22Rv1 (cell line): Measurements from ENCODE around the gene HS6ST1.

Experiments
- ZFX ChIP-seq: fragments of 450-650 bp; IDR thresholded peaks from 2 replicates; pipeline ENCODE4 v1.6.1; 2017; ENCODE audit warnings: antibody characterized with exemption, borderline replicate concordance
- TF ChIP-seq, protein P1 (sequence below): fragments of 450-650 bp; IDR thresholded peaks from 2 replicates; pipeline ENCODE4 v1.5.1; 2017; ENCODE audit warnings: mild to moderate bottlenecking

DNA sequence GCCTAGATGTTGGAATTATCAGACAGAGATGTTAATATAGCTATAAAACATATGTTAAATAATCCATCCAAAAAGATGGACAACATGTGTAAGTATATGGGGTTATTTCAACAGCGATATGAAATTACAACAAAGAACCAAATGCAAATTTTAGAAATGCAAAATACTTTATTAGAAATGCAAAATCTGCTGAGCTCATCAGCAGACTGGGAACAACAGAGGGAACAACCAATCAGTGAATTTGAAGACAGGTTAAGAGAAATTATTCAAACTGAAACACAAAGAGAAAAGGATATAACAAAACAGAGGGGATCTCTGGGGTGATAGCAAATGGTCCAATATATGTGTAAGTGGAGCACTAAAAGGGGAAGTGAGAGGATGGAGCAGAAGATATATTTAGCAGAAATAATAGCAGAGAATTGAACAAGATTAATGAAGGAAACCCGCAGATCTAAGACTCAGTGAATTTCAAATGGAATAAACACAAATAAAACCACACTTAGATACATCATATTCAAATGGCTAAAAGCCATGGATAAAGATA, 13.5 kb upstream of the HS6ST1 start:
- TF ChIP-seq, protein P1, sequence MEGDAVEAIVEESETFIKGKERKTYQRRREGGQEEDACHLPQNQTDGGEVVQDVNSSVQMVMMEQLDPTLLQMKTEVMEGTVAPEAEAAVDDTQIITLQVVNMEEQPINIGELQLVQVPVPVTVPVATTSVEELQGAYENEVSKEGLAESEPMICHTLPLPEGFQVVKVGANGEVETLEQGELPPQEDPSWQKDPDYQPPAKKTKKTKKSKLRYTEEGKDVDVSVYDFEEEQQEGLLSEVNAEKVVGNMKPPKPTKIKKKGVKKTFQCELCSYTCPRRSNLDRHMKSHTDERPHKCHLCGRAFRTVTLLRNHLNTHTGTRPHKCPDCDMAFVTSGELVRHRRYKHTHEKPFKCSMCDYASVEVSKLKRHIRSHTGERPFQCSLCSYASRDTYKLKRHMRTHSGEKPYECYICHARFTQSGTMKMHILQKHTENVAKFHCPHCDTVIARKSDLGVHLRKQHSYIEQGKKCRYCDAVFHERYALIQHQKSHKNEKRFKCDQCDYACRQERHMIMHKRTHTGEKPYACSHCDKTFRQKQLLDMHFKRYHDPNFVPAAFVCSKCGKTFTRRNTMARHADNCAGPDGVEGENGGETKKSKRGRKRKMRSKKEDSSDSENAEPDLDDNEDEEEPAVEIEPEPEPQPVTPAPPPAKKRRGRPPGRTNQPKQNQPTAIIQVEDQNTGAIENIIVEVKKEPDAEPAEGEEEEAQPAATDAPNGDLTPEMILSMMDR = no peak
- no peak for TF ChIP-seq ZFX
